Mesenchymal stem cell (in vitro differentiated cells and primary cell): ENCODE data around the gene EOGT.

Experiments
- DNase-seq: peaks from one replicate; pipeline ENCODE4 v3.0.0-alpha.2; 2013
- H2AFZ ChIP-seq: one replicate; pipeline ENCODE4 v1.6.1; 2013; ENCODE audit warnings: low read depth, mild to moderate bottlenecking, control low read depth, inconsistent platforms, low read length, moderate library complexity
- H2AK5ac ChIP-seq: 2 replicates; pipeline ENCODE4 v1.6.1; 2013; ENCODE audit warnings: low read length, moderate library complexity, mild to moderate bottlenecking, inconsistent platforms; ENCODE audit not compliant: severe bottlenecking
- H2BK120ac ChIP-seq: one replicate; pipeline ENCODE4 v1.6.1; 2013; ENCODE audit warnings: low read depth, mild to moderate bottlenecking, inconsistent platforms, low read length, moderate library complexity
- H2BK12ac ChIP-seq, 2 experiments: one replicate each; pipeline ENCODE4 v1.6.1; 2013; ENCODE audit warnings: inconsistent platforms in 2 of 2, low read length in 2 of 2, mild to moderate bottlenecking in 2 of 2, moderate library complexity in 2 of 2, control low read depth in 1 of 2
- H2BK15ac ChIP-seq: one replicate; pipeline ENCODE4 v1.6.1; 2013; ENCODE audit warnings: mild to moderate bottlenecking, low read depth, inconsistent platforms; ENCODE audit not compliant: poor library complexity, severe bottlenecking
- H2BK5ac ChIP-seq: 2 replicates; pipeline ENCODE4 v1.6.1; 2013; ENCODE audit warnings: low read depth, mild to moderate bottlenecking, low read length, control low read depth, inconsistent platforms; ENCODE audit not compliant: poor library complexity, severe bottlenecking
- H3K14ac ChIP-seq, 2 experiments: one replicate each; pipeline ENCODE4 v1.6.1; 2013; ENCODE audit warnings: inconsistent platforms in 2 of 2, low read length in 2 of 2, control low read depth in 1 of 2, mild to moderate bottlenecking in 1 of 2, moderate library complexity in 1 of 2
- H3K18ac ChIP-seq, 2 experiments: one replicate each; pipeline ENCODE4 v1.6.1; 2013; ENCODE audit warnings: inconsistent platforms in 2 of 2, low read length in 2 of 2, control low read depth in 1 of 2, low read depth in 1 of 2, mild to moderate bottlenecking in 1 of 2
- H3K23ac ChIP-seq, 2 experiments: one replicate each; pipeline ENCODE4 v1.6.1; 2013; ENCODE audit warnings: inconsistent platforms in 2 of 2, low read length in 2 of 2, mild to moderate bottlenecking in 2 of 2, moderate library complexity in 2 of 2, control low read depth in 1 of 2
- H3K27ac ChIP-seq: 2 replicates; pipeline ENCODE4 v1.5.1; 2013; ENCODE audit warnings: mild to moderate bottlenecking, moderate library complexity, low read length, control low read depth, inconsistent platforms; ENCODE audit not compliant: poor library complexity, severe bottlenecking
- H3K27me3 ChIP-seq, 2 experiments: 2 replicates each; pipeline versions ENCODE4 v1.6.1 to v1.7.0; 2013; ENCODE audit warnings: low read length in 2 of 2, mild to moderate bottlenecking in 2 of 2, moderate library complexity in 2 of 2, control low read depth in 1 of 2, inconsistent platforms in 1 of 2; ENCODE audit not compliant: control insufficient read depth in 1 of 2, insufficient read depth in 1 of 2
- H3K36me3 ChIP-seq, 2 experiments: 2 replicates each; pipeline versions ENCODE4 v1.6.1 to v1.7.0; 2013; ENCODE audit warnings: low read length in 2 of 2, control low read depth in 1 of 2, inconsistent platforms in 1 of 2, low read depth in 1 of 2, mild to moderate bottlenecking in 1 of 2; ENCODE audit not compliant: insufficient read depth in 2 of 2, control insufficient read depth in 1 of 2
- H3K4ac ChIP-seq, 2 experiments: one replicate each; pipeline ENCODE4 v1.6.1; 2013; ENCODE audit warnings: inconsistent platforms in 2 of 2, low read length in 2 of 2, mild to moderate bottlenecking in 2 of 2, moderate library complexity in 2 of 2, control low read depth in 1 of 2, low read depth in 1 of 2
- H3K4me1 ChIP-seq: 2 replicates; pipeline ENCODE4 v1.6.1; 2013; ENCODE audit warnings: low read depth, low read length, control low read depth; ENCODE audit not compliant: control insufficient read depth, insufficient read depth
- H3K4me2 ChIP-seq: 2 replicates; pipeline ENCODE4 v1.6.1; 2013; ENCODE audit warnings: low read length, mild to moderate bottlenecking, inconsistent platforms; ENCODE audit not compliant: poor library complexity, severe bottlenecking
- H3K4me3 ChIP-seq, 2 experiments: 2 replicates each; pipeline versions ENCODE4 v1.5.1 to v1.7.0; 2013; ENCODE audit warnings: low read length in 2 of 2, mild to moderate bottlenecking in 2 of 2, control low read depth in 1 of 2, low read depth in 1 of 2; ENCODE audit not compliant: insufficient read depth in 1 of 2
- H3K79me1 ChIP-seq: replicated peaks from 2 replicates; pipeline ENCODE4 v1.6.1; 2013; ENCODE audit warnings: mild to moderate bottlenecking, control low read depth, low read length, inconsistent platforms; ENCODE audit not compliant: poor library complexity, severe bottlenecking
- H3K9ac ChIP-seq: 2 replicates; pipeline ENCODE4 v1.7.0; 2013; ENCODE audit warnings: mild to moderate bottlenecking, low read length, moderate library complexity
- H3K9me3 ChIP-seq: 2 replicates; pipeline ENCODE4 v1.7.0; 2013; ENCODE audit warnings: mild to moderate bottlenecking, low read length; ENCODE audit not compliant: control insufficient read depth
- H4K8ac ChIP-seq: one replicate; pipeline ENCODE4 v1.6.1; 2013; ENCODE audit warnings: inconsistent platforms, mild to moderate bottlenecking, low read length, moderate library complexity
- H4K91ac ChIP-seq: one replicate; pipeline ENCODE4 v1.6.1; 2013; ENCODE audit warnings: mild to moderate bottlenecking, low read length, inconsistent platforms
- WGBS: methylation state at CpG from one replicate; pipeline ENCODE4 v1.1.7; 2013; ENCODE audit warnings: mixed read lengths; 5-methylcytosine and 5-hydroxymethylcytosine counted together

Gene EOGT

DNA sequence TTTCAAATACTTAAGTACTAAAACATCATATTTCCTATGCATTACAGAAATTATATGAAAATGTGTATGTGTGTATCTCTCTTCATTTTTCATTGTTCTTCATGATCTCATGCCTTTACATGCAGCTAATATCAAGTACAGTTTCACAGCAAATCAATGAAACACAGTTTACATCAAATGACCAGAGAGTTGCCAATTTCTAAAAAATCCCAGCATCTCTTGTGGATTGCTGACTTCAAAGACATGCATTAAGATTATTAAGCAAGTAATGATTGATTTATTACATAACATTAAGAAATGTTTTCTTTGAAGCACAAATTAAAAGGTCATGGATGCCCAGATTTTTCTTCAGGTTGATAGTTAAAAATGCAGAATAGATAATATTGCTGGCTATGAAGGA lies 50.1 kb downstream of the EOGT start:
- no peak overlapping the region for H4K91ac ChIP-seq
- DNase-seq: no peak
- H3K36me3 ChIP-seq: no peaks in the 10 kb centered on the region
- no peaks in the 10 kb centered on the region for H3K79me1 ChIP-seq
- no peak overlapping the region for H2BK15ac ChIP-seq
- no peaks in the 10 kb centered on the region for H3K4me1 ChIP-seq
- peaks cover 21 to 38% of the 10 kb centered on the region in 2 experiments for H3K27me3 ChIP-seq
- no peak overlapping the region for H2AFZ ChIP-seq
- no peak overlapping the region for H2BK120ac ChIP-seq
- no peak overlapping the region for H3K18ac ChIP-seq
- no peak overlapping the region for H3K4me2 ChIP-seq
- H3K4me3 ChIP-seq: no peak overlapping the region
- no peak overlapping the region for H2BK12ac ChIP-seq
- H3K14ac ChIP-seq: no peak overlapping the region
- H3K4ac ChIP-seq: no peak overlapping the region
- no peaks in the 10 kb centered on the region for H3K9me3 ChIP-seq
- no peak overlapping the region for H4K8ac ChIP-seq
- no peak overlapping the region for H3K23ac ChIP-seq
- H3K9ac ChIP-seq: no peak overlapping the region
- H2AK5ac ChIP-seq: no peak overlapping the region
- no peak overlapping the region for H2BK5ac ChIP-seq
- no peak overlapping the region for H3K27ac ChIP-seq

DNA sequence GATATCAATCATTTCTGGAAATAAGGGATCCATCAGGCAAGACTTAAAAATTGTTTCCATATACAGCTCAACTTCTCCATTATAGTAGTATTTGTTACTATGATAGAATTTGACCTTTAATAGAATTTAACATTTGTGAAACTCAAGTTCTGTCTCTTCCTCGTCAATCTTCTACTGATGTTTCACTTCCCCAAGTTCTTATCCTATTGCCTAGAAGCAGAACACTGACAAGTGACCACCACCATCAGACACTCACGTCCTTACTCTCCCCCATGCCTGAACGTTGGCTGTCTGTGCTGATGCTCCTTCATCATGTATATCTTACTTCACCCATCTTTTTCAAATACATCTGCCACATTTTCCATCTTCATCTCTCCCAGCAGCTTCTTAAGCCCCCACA lies 54.6 kb downstream of the EOGT start:
- no peak overlapping the region for H2AK5ac ChIP-seq

DNA sequence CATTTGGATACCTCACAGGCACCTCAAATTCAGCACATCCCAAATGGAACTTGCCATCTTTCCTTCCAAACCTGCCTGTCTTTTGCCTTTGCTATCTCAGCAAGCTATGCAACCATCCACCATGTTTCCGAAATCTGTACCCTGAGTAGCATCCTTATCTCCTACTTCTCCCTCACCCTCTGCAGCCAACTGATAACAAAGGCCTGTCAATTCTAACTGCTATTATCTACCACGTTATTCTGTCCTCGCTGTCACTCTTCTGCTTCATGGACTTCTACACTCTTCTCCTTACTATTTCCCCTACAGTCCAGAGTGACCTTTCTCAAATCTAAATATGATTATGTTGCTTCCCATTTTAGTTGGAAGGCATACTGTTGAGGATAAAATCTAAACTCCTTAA lies 55.6 kb downstream of the EOGT start:
- no peak overlapping the region for H4K91ac ChIP-seq
- no peak for DNase-seq
- H3K18ac ChIP-seq: no peak overlapping the region
- WGBS: 72% methylated on average over 3 of the region's 3 CpGs
- no peak overlapping the region for H4K8ac ChIP-seq
- H3K4ac ChIP-seq: no peak overlapping the region
- no peak overlapping the region for H2BK5ac ChIP-seq
- no peak overlapping the region for H3K9ac ChIP-seq
- no peak overlapping the region for H3K14ac ChIP-seq
- no peak overlapping the region for H2BK12ac ChIP-seq
- H3K27ac ChIP-seq: no peak overlapping the region
- H2BK15ac ChIP-seq: no peak overlapping the region
- H3K4me3 ChIP-seq: no peak overlapping the region
- no peak overlapping the region for H2AK5ac ChIP-seq
- H3K9me3 ChIP-seq: no peaks in the 10 kb centered on the region
- H3K79me1 ChIP-seq: no peaks in the 10 kb centered on the region
- no peak overlapping the region for H2BK120ac ChIP-seq
- peaks cover 16 to 31% of the 10 kb centered on the region in 2 experiments for H3K27me3 ChIP-seq
- no peak overlapping the region for H2AFZ ChIP-seq
- H3K4me2 ChIP-seq: no peak overlapping the region
- H3K36me3 ChIP-seq: no peaks in the 10 kb centered on the region
- H3K4me1 ChIP-seq: no peaks in the 10 kb centered on the region
- no peak overlapping the region for H3K23ac ChIP-seq

More for the DNA sequence above, 54.6 kb downstream of the EOGT start:
- Histone ChIP-seq H3K27me3 (peaks cover 16 to 38% of the 10 kb centered on the region in 2 experiments), H3K9ac (no peak overlapping the region), H2BK120ac (no peak overlapping the region), H2AFZ (no peak overlapping the region), H3K27ac (no peak overlapping the region), H3K4me1 (no peaks in the 10 kb centered on the region), H4K91ac (no peak overlapping the region), H2BK5ac (no peak overlapping the region), H2BK15ac (no peak overlapping the region), H3K4me2 (no peak overlapping the region), H3K79me1 (no peaks in the 10 kb centered on the region), H3K14ac (no peak overlapping the region), H3K23ac (no peak overlapping the region), H2BK12ac (no peak overlapping the region), H3K4ac (no peak overlapping the region), H3K9me3 (no peaks in the 10 kb centered on the region), H4K8ac (no peak overlapping the region), H3K18ac (no peak overlapping the region), H3K4me3 (no peak overlapping the region), H3K36me3 (no peaks in the 10 kb centered on the region)
- 59% methylated on average over 3 of the region's 3 CpGs for WGBS
- DNase-seq: no peak

DNA sequence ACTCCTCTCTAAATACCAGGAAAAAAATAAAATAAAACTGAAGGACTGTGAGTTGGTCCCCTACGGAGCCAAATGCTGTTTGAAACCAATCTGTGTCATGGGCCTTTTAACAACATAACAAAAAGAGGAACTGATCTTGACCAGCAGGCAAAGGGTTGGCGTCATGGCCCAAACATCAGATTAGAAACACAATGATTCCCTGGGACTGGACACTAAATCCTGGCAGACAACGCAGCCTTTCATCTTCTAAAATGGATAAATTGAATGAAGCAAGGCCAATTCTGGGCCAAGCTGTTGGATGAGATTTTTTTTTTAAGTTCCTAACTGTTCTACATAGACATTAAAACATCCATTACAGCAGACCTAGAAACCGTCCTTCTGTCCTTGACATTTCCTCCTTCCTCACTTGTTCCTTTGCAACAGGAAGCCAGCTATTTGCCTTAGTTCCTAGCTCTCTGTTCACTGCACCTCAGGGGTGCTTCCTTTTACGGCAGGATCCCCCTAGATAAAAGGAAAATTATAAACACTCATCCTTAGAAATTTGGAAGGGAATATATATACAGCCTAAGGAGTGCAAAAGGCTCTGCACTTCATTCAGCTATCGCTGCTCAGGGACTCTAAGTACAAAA lies 59.6 kb downstream of the EOGT start:
- H4K8ac ChIP-seq: no peak overlapping the region
- peaks cover 11 to 23% of the 10 kb centered on the region in 2 experiments for H3K27me3 ChIP-seq
- H3K79me1 ChIP-seq: no peaks in the 10 kb centered on the region
- 69% methylated on average over 5 of the region's 6 CpGs for WGBS
- H3K4ac ChIP-seq: no peak overlapping the region
- no peaks in the 10 kb centered on the region for H3K4me1 ChIP-seq
- H2BK12ac ChIP-seq: no peak overlapping the region
- no peak overlapping the region for H3K18ac ChIP-seq
- H3K4me2 ChIP-seq: no peak overlapping the region
- no peak overlapping the region for H2AFZ ChIP-seq
- no peak overlapping the region for H2BK15ac ChIP-seq
- no peaks in the 10 kb centered on the region for H3K9me3 ChIP-seq
- H3K27ac ChIP-seq: no peak overlapping the region
- no peak overlapping the region for H2AK5ac ChIP-seq
- H4K91ac ChIP-seq: no peak overlapping the region
- no peak overlapping the region for H3K14ac ChIP-seq
- no peak overlapping the region for H3K4me3 ChIP-seq
- DNase-seq: no peak
- H3K9ac ChIP-seq: no peak overlapping the region
- H3K23ac ChIP-seq: no peak overlapping the region
- H2BK5ac ChIP-seq: no peak overlapping the region
- H3K36me3 ChIP-seq: no peaks in the 10 kb centered on the region
- H2BK120ac ChIP-seq: no peak overlapping the region
